K562 (cell line): ENCODE results near the gene UTP14C. TPM values are rescaled to one million over a fixed set of nuclear protein-coding genes. Genes with fewer than 3 reads are reported as not detected.

ENCODE experiments used
- ATAC-seq: fragments of 200-7000 bp; cut with Tn5 transposase; 3 replicates; pipeline ENCODE4 v1.9.1; 2020; ENCODE audit warnings: moderate library complexity
- BruUV-seq: library from RNA; stranded (reverse); fragments of 400-500 nt; replicated peaks from 2 replicates; lab custom pipeline; 2021; lab: Mats Ljungman, UMichigan
- CTCF ChIA-PET: fragments of 300-600 bp; formaldehyde crosslinking; extraction: SDS; loops from one replicate; lab custom pipeline; 2021; ENCODE audit warnings: low intra/inter-chr PET ratio; lab: Yijun Ruan, JAX
- POLR2A ChIA-PET: fragments of 300-600, 350-650 bp; sonication (Branson Sonifier 250); formaldehyde crosslinking; extraction: SDS; loops from one replicate; lab custom pipeline; 2021; ENCODE audit warnings: antibody characterized with exemption, inconsistent platforms; lab: Yijun Ruan, JAX
- DNase-seq, 4 experiments: peaks; one replicate each; pipeline versions ENCODE4 v3.0.0 to v3.0.0-alpha.2; 2011 to 2018; ENCODE audit warnings: low spot score in 3 of 4, mixed read lengths in 3 of 4; ENCODE audit errors: extremely low read depth in 1 of 4
- FAIRE-seq: peaks from 2 replicates; lab custom pipeline; 2011; peaks lifted over from hg19 to GRCh38; lab: Jason Lieb, UNC
- H2AFZ ChIP-seq: 2 replicates; pipeline ENCODE4 v1.6.0; 2011; ENCODE audit warnings: low read depth, low read length, control low read depth, inconsistent platforms
- H3K27ac ChIP-seq: fragments of 200-600 bp; 3 replicates; pipeline ENCODE4 v1.8.0; 2011; ENCODE audit warnings: low read depth, mild to moderate bottlenecking, control low read depth, inconsistent platforms, low read length, moderate library complexity, mixed read lengths; ENCODE audit errors: extremely low read depth
- H3K27me3 ChIP-seq, 2 experiments: fragments of 300-600 bp in 1 of 2; 2 replicates in 1 of 2; 3 replicates in 1 of 2; pipeline versions ENCODE4 v1.6.0 to v1.8.0; 2011; ENCODE audit warnings: inconsistent platforms in 2 of 2, low read length in 2 of 2, mild to moderate bottlenecking in 1 of 2, mixed read lengths in 1 of 2, moderate library complexity in 1 of 2; ENCODE audit not compliant: control insufficient read depth in 2 of 2, insufficient read depth in 2 of 2
- H3K36me3 ChIP-seq: fragments of 300-600 bp; 3 replicates; pipeline ENCODE4 v1.8.0; 2011; ENCODE audit warnings: mild to moderate bottlenecking, low read length, inconsistent platforms; ENCODE audit not compliant: control insufficient read depth, insufficient read depth
- H3K4me1 ChIP-seq, 2 experiments: fragments of 200-600 bp in 1 of 2; replicated peaks in 1 of 2; 2 replicates in 1 of 2; 3 replicates in 1 of 2; pipeline versions ENCODE4 v1.5.1 to v1.8.0; 2011; ENCODE audit warnings: inconsistent platforms in 2 of 2, low read length in 2 of 2, mild to moderate bottlenecking in 1 of 2, mixed read lengths in 1 of 2, moderate library complexity in 1 of 2; ENCODE audit not compliant: control insufficient read depth in 2 of 2, insufficient read depth in 2 of 2
- H3K4me2 ChIP-seq: 2 replicates; pipeline ENCODE4 v1.6.1; 2011; ENCODE audit warnings: low read length, control low read depth, inconsistent platforms, mixed read lengths; ENCODE audit not compliant: insufficient read depth
- H3K4me3 ChIP-seq: fragments of 200-600 bp; sonication (generic), shearing (Covaris generic); 2 replicates; pipeline ENCODE4 v1.5.1; 2016; ENCODE audit warnings: control low read depth, inconsistent platforms
- H3K79me2 ChIP-seq: fragments of 200-600 bp; 3 replicates; pipeline ENCODE4 v1.8.0; 2011; ENCODE audit warnings: low read length, inconsistent platforms; ENCODE audit not compliant: control insufficient read depth, insufficient read depth
- H3K9ac ChIP-seq, 2 experiments: 2 replicates each; pipeline versions ENCODE4 v1.6.0 to v1.6.1; 2011; ENCODE audit warnings: low read depth in 2 of 2, low read length in 2 of 2, control low read depth in 1 of 2, inconsistent platforms in 1 of 2, mild to moderate bottlenecking in 1 of 2, mixed read lengths in 1 of 2; ENCODE audit not compliant: insufficient read depth in 1 of 2
- H3K9me1 ChIP-seq: one replicate; pipeline ENCODE4 v1.6.0; 2011; ENCODE audit warnings: inconsistent platforms, mild to moderate bottlenecking, low read length, moderate library complexity; ENCODE audit not compliant: control insufficient read depth, insufficient read depth
- H3K9me3 ChIP-seq: replicated peaks from 2 replicates; pipeline ENCODE4 v1.5.1; 2011; ENCODE audit warnings: low read depth, low read length, inconsistent platforms; ENCODE audit not compliant: control insufficient read depth, insufficient read depth
- H4K20me1 ChIP-seq: replicated peaks from 2 replicates; pipeline ENCODE4 v1.6.1; 2011; ENCODE audit warnings: low read length, inconsistent platforms, mixed read lengths; ENCODE audit not compliant: control insufficient read depth, insufficient read depth
- ATF3 ChIP-seq, 2 experiments: fragments of 450-650 bp in 1 of 2; sonication (generic) in 1 of 2; formaldehyde crosslinking in 1 of 2; IDR thresholded peaks in 1 of 2; conservative IDR thresholded peaks in 1 of 2; 2 replicates each; pipeline versions ENCODE4 v1.6.1 to v1.8.1; 2016 to 2023; ENCODE audit warnings: mild to moderate bottlenecking in 2 of 2, moderate library complexity in 2 of 2, inconsistent platforms in 1 of 2, missing genetic modification reagents in 1 of 2
- HCFC1 ChIP-seq: IDR thresholded peaks from 2 replicates; pipeline ENCODE4 v1.6.1; 2012; ENCODE audit warnings: low read depth, low read length, improper control_type of control experiment
- HOXB6 ChIP-seq: fragments of 250-450 bp; sonication (Bioruptor Pico); IDR thresholded peaks from 2 replicates; pipeline ENCODE4 v1.5.1; 2022; ENCODE audit warnings: mild to moderate bottlenecking, borderline replicate concordance
- KLF6 ChIP-seq: fragments of 250-450 bp; sonication (Bioruptor Pico); IDR thresholded peaks from 2 replicates; pipeline ENCODE4 v1.4.0; 2020; ENCODE audit warnings: mild to moderate bottlenecking, moderate library complexity, borderline replicate concordance
- NFE2L1 ChIP-seq: fragments of 450-650 bp; IDR thresholded peaks from 2 replicates; pipeline ENCODE4 v1.6.1; 2016; ENCODE audit warnings: missing genetic modification characterization, low read depth, mild to moderate bottlenecking, missing compliant biosample characterization, moderate library complexity, borderline replicate concordance
- SIRT6 ChIP-seq: IDR thresholded peaks from one replicate; pipeline ENCODE4 v1.6.1; 2012; ENCODE audit warnings: low read depth, mild to moderate bottlenecking, control low read depth, inconsistent platforms, low read length, moderate library complexity
- ZBTB49 ChIP-seq: sonication (generic); formaldehyde crosslinking; IDR thresholded peaks from 2 replicates; pipeline ENCODE4 v1.8.0; 2022; ENCODE audit warnings: missing genetic modification reagents, mild to moderate bottlenecking, borderline replicate concordance
- ZNF407 ChIP-seq: fragments of 450-650 bp; IDR thresholded peaks from 2 replicates; pipeline ENCODE4 v1.6.1; 2016; ENCODE audit warnings: low read depth
- ZNF76 ChIP-seq: fragments of 250-450 bp; sonication (Bioruptor Pico); IDR thresholded peaks from 2 replicates; pipeline ENCODE4 v1.4.0; 2020; ENCODE audit warnings: mild to moderate bottlenecking, moderate library complexity, borderline replicate concordance
- WGBS: fragments of 100-300 bp; shearing (Covaris generic); methylation state at CpG from one replicate; pipeline ENCODE4 v1.1.6; 2016; ENCODE audit warnings: low coverage, mixed read lengths; ENCODE audit not compliant: insufficient coverage; ENCODE audit errors: missing lambda C conversion rate; 5-methylcytosine and 5-hydroxymethylcytosine counted together
- in situ Hi-C: fragments of 300-500 bp; cut with MboI; formaldehyde crosslinking; loops from 4 replicates; pipeline ENCODE4 v1.15.0; 2018; ENCODE audit warnings: inconsistent platforms, mixed read lengths
- intact Hi-C: fragments of 100-400 bp; cut with micrococcal nuclease; formaldehyde crosslinking; loops from 2 replicates; pipeline ENCODE4 v1.14.2; 2022
- polyA plus RNA-seq, 8 experiments: library from polyadenylated mRNA; depleted of rRNA in 4 of 8; stranded (reverse) in 5 of 8; unstranded in 3 of 8; fragments of >200 nt; fragmentation: Nextera tagmentation in 2 of 8; fragmentation: Illumina TruSeq in 1 of 8; extraction: Ambion mirVana in 2 of 8; extraction: Trizol in 1 of 8; gene quantifications; 2 replicates each; pipeline versions ENCODE4 v1.2.1 to v1.2.3, GENCODE V29; 2011 to 2014; ENCODE audit warnings: inconsistent platforms in 1 of 8, missing spikeins in 1 of 8
- total RNA-seq, 7 experiments: library from RNA; depleted of rRNA in 6 of 7; stranded (reverse); fragments of >200 nt in 6 of 7; fragmentation: Illumina TruSeq in 2 of 7; extraction: Trizol in 2 of 7; gene quantifications; 2 replicates each; pipeline versions ENCODE4 v1.2.1 to v1.2.3, GENCODE V29; 2011 to 2021; ENCODE audit warnings: low replicate concordance in 1 of 7

The UTP14C gene
- total and polyA plus RNA-seq, 9 of the 15 experiments (the other 6 are each of a cell fraction or from before 2014, with no cell fraction given): 3.4 to 10.3 (median 6.0) TPM

- Histone ChIP-seq H3K27ac (no peak overlapping the region), H3K9me3 (no peaks in the 10 kb centered on the region), H3K9me1 (peaks cover 3% of the 10 kb centered on the region), H3K79me2 (peaks cover 25% of the 10 kb centered on the region), H2AFZ (no peak overlapping the region), H3K4me1 (peaks cover 3 to 4% of the 10 kb centered on the region in 2 experiments; a peak in 2 of 5 replicates), H3K9ac (no peak overlapping the region), H4K20me1 (no peaks in the 10 kb centered on the region), H3K36me3 (peaks cover 62% of the 10 kb centered on the region), H3K4me3 (no peak overlapping the region), H3K27me3 (no peaks in the 10 kb centered on the region), H3K4me2 (no peak overlapping the region)
- in situ Hi-C loops (no loop called here), intact Hi-C loops (no loop called here)
- BruUV-seq: no TSS peak
- ATAC-seq (no peak), FAIRE-seq (no peak), DNase-seq (no peak)
- WGBS: 100% methylated on average over 1 of the region's 3 CpGs
- POLR2A ChIA-PET: interaction anchor here (1.2 kb wide), 1 partner anchor 20 kb away, joined by 4 read pairs; no protein-coding TSS in a partner anchor
- CTCF ChIA-PET: no interaction called here
- TF ChIP-seq ATF3 (IDR thresholded peaks at IDR 0.05) (no peak), ATF3 (CRISPR knock-in tag; conservative IDR thresholded peaks at IDR 0.05) (no peak), NFE2L1 (tag) (no peak), HOXB6 (CRISPR knock-in tag) (no peak), ZBTB49 (CRISPR knock-in tag) (no peak), SIRT6 (no peak), HCFC1 (no peak), KLF6 (CRISPR knock-in tag) (no peak), ZNF76 (CRISPR knock-in tag) (no peak), ZNF407 (no peak)
These were observed 4.3 kb upstream of the UTP14C start for GRCh38 chr13:52020191-52020590.
